ENCODE results near the gene MAD1L1. TPM values are rescaled to one million over a fixed set of nuclear protein-coding genes. Genes with fewer than 3 reads are reported as not detected.
A peak's percentile ranks its signal among the peaks of the same experiment; 100 is the strongest.
"Not testable (repeated sequence)": the region's sequence is repeated elsewhere in the genome, so short reads cannot be mapped to it uniquely, and the experiment has no call there.

MAD1L1 gene
- total and polyA plus RNA-seq, 3 experiments from 2014 or later = 43.6 to 185 (median 47.3) TPM

- H3K27me3 ChIP-seq (ENCODE audit: insufficient read depth, low read length, poor library complexity, severe bottlenecking); H3K27ac Mint-ChIP-seq; H3K36me3 ChIP-seq (ENCODE audit: insufficient read depth, low read length); H3K4me3 ChIP-seq (ENCODE audit: low read length); H3K27ac ChIP-seq (ENCODE audit: low read depth, low read length); H3K9me3 Mint-ChIP-seq; H3K9me3 ChIP-seq (ENCODE audit: low read length); DNase-seq; POLR2A ChIA-PET; H3K4me1 ChIP-seq (ENCODE audit: insufficient read depth, low read length); CTCF ChIA-PET; H3K4me3 Mint-ChIP-seq; H3K27me3 Mint-ChIP-seq: not testable (repeated sequence)
- Mint-ChIP-seq H3K4me1 (peaks cover 22 to 39% (median 34%) of the 10 kb centered on the region in 3 donors), H3K36me3 (peaks cover 6 to 18% (median 13%) of the 10 kb centered on the region in 3 donors)
These were observed 262.5 kb downstream of the MAD1L1 start for GRCh38 chr7:1970285-1970660.

- ChIA-PET CTCF (no interaction called here), POLR2A (no interaction called here)
- peaks cover 7% of the 10 kb centered on the region for H3K4me1 ChIP-seq (ENCODE audit: insufficient read depth, low read length)
- H3K9me3 ChIP-seq (ENCODE audit: low read length) = no peaks in the 10 kb centered on the region
- Mint-ChIP-seq H3K4me1 (peaks cover 22 to 39% (median 34%) of the 10 kb centered on the region in 3 donors), H3K36me3 (peaks cover 6 to 18% (median 13%) of the 10 kb centered on the region in 3 donors), H3K27me3 (peaks cover 0 to 2% of the 10 kb centered on the region in 2 donors), H3K27ac (peak overlapping the region in 4 of 8 donors; percentile 0 to 54 (median 18)), H3K4me3 (peak overlapping the region in 1 of 7 donors; percentile 18), H3K9me3 (no peaks in the 10 kb centered on the region)
- no peaks in the 10 kb centered on the region for H3K36me3 ChIP-seq (ENCODE audit: insufficient read depth, low read length)
- H3K4me3 ChIP-seq (ENCODE audit: low read length) = no peak overlapping the region
- no peaks in the 10 kb centered on the region for H3K27me3 ChIP-seq (ENCODE audit: insufficient read depth, low read length, poor library complexity, severe bottlenecking)
- H3K27ac ChIP-seq (ENCODE audit: low read depth, low read length) = no peak overlapping the region
- DNase-seq = no peak
These were observed 263.1 kb downstream of the MAD1L1 start for GRCh38 chr7:1969459-1970284.

GRCh38 chr7:1968397-1969111 is 264.2 kb downstream of the MAD1L1 start:
- Mint-ChIP-seq H3K36me3 (peaks cover 4 to 14% (median 13%) of the 10 kb centered on the region in 3 donors), H3K27ac (peak overlapping the region in 1 of 8 donors; percentile 26), H3K4me1 (peaks cover 19 to 39% (median 28%) of the 10 kb centered on the region in 3 donors), H3K27me3 (peaks cover 0 to 2% of the 10 kb centered on the region in 2 donors), H3K4me3 (no peak overlapping the region), H3K9me3 (no peaks in the 10 kb centered on the region)
- DNase-seq = no peak
- H3K27me3 ChIP-seq (ENCODE audit: insufficient read depth, low read length, poor library complexity, severe bottlenecking) = no peaks in the 10 kb centered on the region
- peaks cover 7% of the 10 kb centered on the region for H3K4me1 ChIP-seq (ENCODE audit: insufficient read depth, low read length)
- H3K9me3 ChIP-seq (ENCODE audit: low read length) = no peaks in the 10 kb centered on the region
- no peaks in the 10 kb centered on the region for H3K36me3 ChIP-seq (ENCODE audit: insufficient read depth, low read length)
- CTCF ChIA-PET = no interaction called here
- POLR2A ChIA-PET = no interaction called here
- H3K4me3 ChIP-seq (ENCODE audit: low read length) = no peak overlapping the region
- no peak overlapping the region for H3K27ac ChIP-seq (ENCODE audit: low read depth, low read length)

- Mint-ChIP-seq H3K27me3 (no peaks in the 10 kb centered on the region), H3K4me3 (no peak overlapping the region), H3K36me3 (peaks cover 4 to 10% (median 8%) of the 10 kb centered on the region in 3 donors), H3K27ac (peak overlapping the region in 2 of 8 donors; percentile 23 to 80), H3K4me1 (peaks cover 19 to 36% (median 23%) of the 10 kb centered on the region in 3 donors), H3K9me3 (peaks cover 0 to 2% (median 0%) of the 10 kb centered on the region in 5 donors)
- DNase-seq = no peak
- POLR2A ChIA-PET = no interaction called here
- H3K4me3 ChIP-seq (ENCODE audit: low read length) = no peak overlapping the region
- H3K27ac ChIP-seq (ENCODE audit: low read depth, low read length) = no peak overlapping the region
- H3K36me3 ChIP-seq (ENCODE audit: insufficient read depth, low read length) = no peaks in the 10 kb centered on the region
- CTCF ChIA-PET = no interaction called here
- no peaks in the 10 kb centered on the region for H3K9me3 ChIP-seq (ENCODE audit: low read length)
- H3K4me1 ChIP-seq (ENCODE audit: insufficient read depth, low read length) = peaks cover 7% of the 10 kb centered on the region
- no peaks in the 10 kb centered on the region for H3K27me3 ChIP-seq (ENCODE audit: insufficient read depth, low read length, poor library complexity, severe bottlenecking)
These were observed 265.0 kb downstream of the MAD1L1 start for GRCh38 chr7:1967512-1968396.

GRCh38 chr7:1966631-1967200 is 266.0 kb downstream of the MAD1L1 start:
- H3K4me3 Mint-ChIP-seq = no peak overlapping the region
- H3K36me3 Mint-ChIP-seq = peaks cover 7 to 16% (median 8%) of the 10 kb centered on the region in 3 donors
- H3K4me1 Mint-ChIP-seq = peaks cover 20 to 36% (median 23%) of the 10 kb centered on the region in 3 donors
- H3K4me1 ChIP-seq (ENCODE audit: insufficient read depth, low read length) = peaks cover 7% of the 10 kb centered on the region
- H3K9me3 ChIP-seq (ENCODE audit: low read length) = no peaks in the 10 kb centered on the region
- no peak overlapping the region for H3K27ac ChIP-seq (ENCODE audit: low read depth, low read length)
- H3K4me3 ChIP-seq (ENCODE audit: low read length) = no peak overlapping the region
- ChIA-PET CTCF (interaction anchor here (0.6 kb wide), 1 partner anchor 177 kb away, joined by 3 read pairs; no protein-coding TSS in a partner anchor), POLR2A (no interaction called here)
- DNase-seq = no peak
- H3K9me3 Mint-ChIP-seq = peaks cover 4 to 12% (median 8%) of the 10 kb centered on the region in 5 donors
- no peaks in the 10 kb centered on the region for H3K27me3 ChIP-seq (ENCODE audit: insufficient read depth, low read length, poor library complexity, severe bottlenecking)
- no peaks in the 10 kb centered on the region for H3K36me3 ChIP-seq (ENCODE audit: insufficient read depth, low read length)
- H3K27me3 Mint-ChIP-seq = no peaks in the 10 kb centered on the region
- peak overlapping the region in 1 of 8 donors; percentile 63 for H3K27ac Mint-ChIP-seq

- no peaks in the 10 kb centered on the region for H3K27me3 ChIP-seq (ENCODE audit: insufficient read depth, low read length, poor library complexity, severe bottlenecking)
- Mint-ChIP-seq H3K36me3 (peaks cover 9 to 16% (median 11%) of the 10 kb centered on the region in 3 donors), H3K4me3 (no peak overlapping the region), H3K9me3 (peaks cover 11 to 20% (median 16%) of the 10 kb centered on the region in 5 donors), H3K4me1 (peaks cover 26 to 43% (median 32%) of the 10 kb centered on the region in 3 donors), H3K27ac (no peak overlapping the region), H3K27me3 (no peaks in the 10 kb centered on the region)
- H3K9me3 ChIP-seq (ENCODE audit: low read length) = peaks cover 3% of the 10 kb centered on the region
- no peak overlapping the region for H3K4me3 ChIP-seq (ENCODE audit: low read length)
- H3K27ac ChIP-seq (ENCODE audit: low read depth, low read length) = no peak overlapping the region
- ChIA-PET POLR2A (no interaction called here), CTCF (no interaction called here)
- DNase-seq = no peak
- peaks cover 7% of the 10 kb centered on the region for H3K4me1 ChIP-seq (ENCODE audit: insufficient read depth, low read length)
- H3K36me3 ChIP-seq (ENCODE audit: insufficient read depth, low read length) = no peaks in the 10 kb centered on the region
These were observed 267.0 kb downstream of the MAD1L1 start for GRCh38 chr7:1965579-1966294.

GRCh38 chr7:1964913-1965578 is 267.7 kb downstream of the MAD1L1 start:
- CTCF ChIA-PET = no interaction called here
- H3K36me3 Mint-ChIP-seq = peaks cover 9 to 16% (median 11%) of the 10 kb centered on the region in 3 donors

More at GRCh38 chr7:1964913-1965578, 267.7 kb downstream of the MAD1L1 start:
- Histone ChIP-seq H3K4me1 (ENCODE audit: insufficient read depth, low read length) (peaks cover 7% of the 10 kb centered on the region), H3K27me3 (ENCODE audit: insufficient read depth, low read length, poor library complexity, severe bottlenecking) (no peaks in the 10 kb centered on the region), H3K27ac (ENCODE audit: low read depth, low read length) (no peak overlapping the region), H3K36me3 (ENCODE audit: insufficient read depth, low read length) (no peaks in the 10 kb centered on the region), H3K9me3 (ENCODE audit: low read length) (peaks cover 3% of the 10 kb centered on the region), H3K4me3 (ENCODE audit: low read length) (no peak overlapping the region)
- Mint-ChIP-seq H3K4me3 (no peak overlapping the region), H3K9me3 (peaks cover 16 to 20% (median 20%) of the 10 kb centered on the region in 5 donors), H3K27me3 (no peaks in the 10 kb centered on the region), H3K27ac (no peak overlapping the region), H3K4me1 (peaks cover 24 to 41% (median 37%) of the 10 kb centered on the region in 3 donors)
- DNase-seq = no peak
- POLR2A ChIA-PET = no interaction called here
